Activated naive CD4-positive, alpha-beta T cell treated with anti-CD3 and anti-CD28 coated beads, Interleukin-2, amount 10 ng/mL, durations not matched to agents 7 days and 5 days (primary cell): Measurements from ENCODE around the gene SENP5.
"Not testable (repeated sequence)": the region's sequence is repeated elsewhere in the genome, so short reads cannot be mapped to it uniquely, and the experiment has no call there.

ENCODE experiments used
- CTCF ChIA-PET: fragments of 350-600 bp; sonication (Branson Sonifier 250); formaldehyde crosslinking; loops from one replicate; lab custom pipeline; 2021; ENCODE audit warnings: antibody characterized with exemption; lab: Charles Lee
- DNase-seq: peaks from one replicate; pipeline ENCODE4 v3.0.0-alpha.2; 2020
- H3K27ac Mint-ChIP-seq: one replicate; pipeline ENCODE4 v1.8.0; 2021; ENCODE audit warnings: mild to moderate bottlenecking, moderate library complexity, mixed read lengths
- H3K27me3 Mint-ChIP-seq: one replicate; pipeline ENCODE4 v1.8.0; 2021; ENCODE audit warnings: mild to moderate bottlenecking, mixed read lengths
- H3K36me3 Mint-ChIP-seq: one replicate; pipeline ENCODE4 v1.8.0; 2021; ENCODE audit warnings: mixed read lengths
- H3K4me1 Mint-ChIP-seq: one replicate; pipeline ENCODE4 v1.8.0; 2021; ENCODE audit warnings: mixed read lengths
- H3K4me3 Mint-ChIP-seq: one replicate; pipeline ENCODE4 v1.8.0; 2021; ENCODE audit warnings: mild to moderate bottlenecking, moderate library complexity, mixed read lengths
- H3K9me3 Mint-ChIP-seq: one replicate; pipeline ENCODE4 v1.8.0; 2021; ENCODE audit warnings: mixed read lengths

SENP5 gene

GRCh38 chr3:196942226-196942914 is 74.7 kb downstream of the SENP5 start, which contains the start of gene NCBP2:
Gene NCBP2 (minus strand): TSS chr3:196942528. CDS start chr3:196942503, 25 bp downstream.
- Mint-ChIP-seq H3K9me3 (no peaks in the 10 kb centered on the region), H3K4me3 (peak within 1 kb of the TSS; percentile 93), H3K4me1 (peaks cover 47% of the 10 kb centered on the region), H3K27ac (peak within 1 kb of the TSS; percentile 95), H3K36me3 (peaks cover 41% of the 10 kb centered on the region), H3K27me3 (peaks cover 5% of the 10 kb centered on the region)
- CTCF ChIA-PET: interaction anchor here (0.9 to 2.0 kb wide), 15 partner anchors 9 to 414 kb away, joined by 3 to 7 read pairs (median 4); partner anchors contain the start of gene SENP5
- peak; percentile 100 for DNase-seq

GRCh38 chr3:196942915-196943277 is 75.2 kb downstream of the SENP5 start:
- H3K36me3 Mint-ChIP-seq: peaks cover 36% of the 10 kb centered on the region

GRCh38 chr3:196944037-196944790 is 76.5 kb downstream of the SENP5 start:
- CTCF ChIA-PET, H3K27me3 Mint-ChIP-seq, DNase-seq, H3K9me3 Mint-ChIP-seq: not testable (repeated sequence)
- peak overlapping the region; percentile 62 for H3K27ac Mint-ChIP-seq
- H3K4me3 Mint-ChIP-seq: peak overlapping the region; percentile 93
- peaks cover 27% of the 10 kb centered on the region for H3K36me3 Mint-ChIP-seq
- peaks cover 43% of the 10 kb centered on the region for H3K4me1 Mint-ChIP-seq

More at GRCh38 chr3:196942915-196943277, 75.2 kb downstream of the SENP5 start:
- CTCF ChIA-PET: interaction anchor here (1.1 to 1.6 kb wide), 7 partner anchors 28 to 414 kb away, joined by 3 to 7 read pairs (median 4); partner anchors contain the start of gene SENP5
- Mint-ChIP-seq H3K27ac (peak overlapping the region; percentile 90), H3K4me3 (peak overlapping the region; percentile 93), H3K27me3 (peaks cover 5% of the 10 kb centered on the region), H3K4me1 (peaks cover 47% of the 10 kb centered on the region), H3K9me3 (no peaks in the 10 kb centered on the region)
- peak; percentile 50 for DNase-seq

GRCh38 chr3:196947136-196947859 is 79.6 kb downstream of the SENP5 start:
- no peak overlapping the region for H3K27ac Mint-ChIP-seq

GRCh38 chr3:196947860-196948441 is 80.2 kb downstream of the SENP5 start:
- no peak overlapping the region for H3K4me3 Mint-ChIP-seq
- peaks cover 19% of the 10 kb centered on the region for H3K4me1 Mint-ChIP-seq
- H3K36me3 Mint-ChIP-seq: peaks cover 15% of the 10 kb centered on the region
- H3K9me3 Mint-ChIP-seq: no peaks in the 10 kb centered on the region
- no peak for DNase-seq
- H3K27me3 Mint-ChIP-seq: peaks cover 8% of the 10 kb centered on the region
- CTCF ChIA-PET: no interaction called here
- H3K27ac Mint-ChIP-seq: no peak overlapping the region

More at GRCh38 chr3:196947136-196947859, 79.6 kb downstream of the SENP5 start:
- Mint-ChIP-seq H3K27me3 (peaks cover 7% of the 10 kb centered on the region), H3K36me3 (peaks cover 16% of the 10 kb centered on the region), H3K4me1 (peaks cover 19% of the 10 kb centered on the region), H3K4me3 (no peak overlapping the region), H3K9me3 (no peaks in the 10 kb centered on the region)
- DNase-seq: no peak
- CTCF ChIA-PET: no interaction called here

GRCh38 chr3:196948442-196949284 is 80.9 kb downstream of the SENP5 start:
- CTCF ChIA-PET: no interaction called here
- Mint-ChIP-seq H3K4me3 (no peak overlapping the region), H3K9me3 (no peaks in the 10 kb centered on the region), H3K27ac (no peak overlapping the region), H3K36me3 (peaks cover 10% of the 10 kb centered on the region), H3K27me3 (peaks cover 15% of the 10 kb centered on the region), H3K4me1 (peaks cover 12% of the 10 kb centered on the region)
- DNase-seq: no peak

- Mint-ChIP-seq H3K4me3 (no peak overlapping the region), H3K36me3 (peaks cover 6% of the 10 kb centered on the region), H3K27me3 (peaks cover 18% of the 10 kb centered on the region), H3K4me1 (peaks cover 7% of the 10 kb centered on the region), H3K27ac (no peak overlapping the region), H3K9me3 (no peaks in the 10 kb centered on the region)
- no peak for DNase-seq
- CTCF ChIA-PET: interaction anchor here (1.2 kb wide), 1 partner anchor 83 kb away, joined by 3 read pairs; no protein-coding TSS in a partner anchor
Measured at GRCh38 chr3:196949285-196949619, 81.5 kb downstream of the SENP5 start.

GRCh38 chr3:196949750-196950149 is 82.0 kb downstream of the SENP5 start:
- Mint-ChIP-seq H3K27me3 (peaks cover 19% of the 10 kb centered on the region), H3K36me3 (peaks cover 1% of the 10 kb centered on the region), H3K9me3 (no peaks in the 10 kb centered on the region), H3K4me1 (peaks cover 2% of the 10 kb centered on the region), H3K4me3 (no peak overlapping the region), H3K27ac (no peak overlapping the region)
- no peak for DNase-seq
- CTCF ChIA-PET: interaction anchor here (1.2 to 2.9 kb wide), 2 partner anchors 20 to 82 kb away, joined by 3 to 10 read pairs; no protein-coding TSS in a partner anchor

- CTCF ChIA-PET: interaction anchor here (0.8 to 2.9 kb wide), 3 partner anchors 10 to 114 kb away, joined by 4 to 10 read pairs (median 5); no protein-coding TSS in a partner anchor
- peaks cover 26% of the 10 kb centered on the region for H3K27me3 Mint-ChIP-seq
- H3K9me3 Mint-ChIP-seq: no peaks in the 10 kb centered on the region
Measured at GRCh38 chr3:196951371-196951770, 83.7 kb downstream of the SENP5 start.

GRCh38 chr3:196954832-196955231 is 87.1 kb downstream of the SENP5 start:
- Mint-ChIP-seq H3K4me1 (no peaks in the 10 kb centered on the region), H3K9me3 (no peaks in the 10 kb centered on the region), H3K36me3 (no peaks in the 10 kb centered on the region), H3K27ac (no peak overlapping the region), H3K27me3 (peaks cover 31% of the 10 kb centered on the region), H3K4me3 (no peak overlapping the region)
- no peak for DNase-seq
- CTCF ChIA-PET: interaction anchor here (1.6 kb wide), 1 partner anchor 117 kb away, joined by 7 read pairs; no protein-coding TSS in a partner anchor

More at GRCh38 chr3:196951371-196951770, 83.7 kb downstream of the SENP5 start:
- no peaks in the 10 kb centered on the region for H3K36me3 Mint-ChIP-seq
- no peaks in the 10 kb centered on the region for H3K4me1 Mint-ChIP-seq
- H3K4me3 Mint-ChIP-seq: no peak overlapping the region
- no peak for DNase-seq
- H3K27ac Mint-ChIP-seq: no peak overlapping the region

GRCh38 chr3:196962108-196962929 is 94.6 kb downstream of the SENP5 start:
- peaks cover 7% of the 10 kb centered on the region for H3K36me3 Mint-ChIP-seq
- no peak for DNase-seq
- CTCF ChIA-PET: no interaction called here
- no peak overlapping the region for H3K4me3 Mint-ChIP-seq
- no peak overlapping the region for H3K27ac Mint-ChIP-seq
- H3K9me3 Mint-ChIP-seq: no peaks in the 10 kb centered on the region
- peaks cover 24% of the 10 kb centered on the region for H3K27me3 Mint-ChIP-seq
- peaks cover 4% of the 10 kb centered on the region for H3K4me1 Mint-ChIP-seq

GRCh38 chr3:196962930-196963630 is 95.4 kb downstream of the SENP5 start:
- H3K27me3 Mint-ChIP-seq: peaks cover 30% of the 10 kb centered on the region
- CTCF ChIA-PET: interaction anchor here (1.0 kb wide), 1 partner anchor 21 kb away, joined by 4 read pairs; the partner anchor contains the start of gene NCBP2
- no peak overlapping the region for H3K4me3 Mint-ChIP-seq
- H3K36me3 Mint-ChIP-seq: peaks cover 9% of the 10 kb centered on the region
- no peak overlapping the region for H3K27ac Mint-ChIP-seq
- no peak for DNase-seq
- H3K9me3 Mint-ChIP-seq: no peaks in the 10 kb centered on the region
- H3K4me1 Mint-ChIP-seq: peaks cover 11% of the 10 kb centered on the region
